Gastrocnemius medialis (tissue), 4 donors: Measurements from ENCODE around the gene MED12L. TPM values are rescaled to one million over a fixed set of nuclear protein-coding genes. Genes with fewer than 3 reads are reported as not detected.

Source experiments
- ATAC-seq, 2 donors: fragments of 150-250 bp; one replicate each; pipeline ENCODE4 v1.9.1; 2016
- DNase-seq, 2 donors: peaks; one replicate each; pipeline ENCODE4 v3.0.0-alpha.2; 2019
- H3K27ac ChIP-seq, 4 donors: fragments of 200-600 bp; sonication (generic); 1 replicate in 1 of 4; 2 replicates in 3 of 4; pipeline ENCODE4 v1.5.1; 2016 to 2018; ENCODE audit warnings: mild to moderate bottlenecking in 2 of 4, moderate library complexity in 1 of 4
- H3K27me3 ChIP-seq, 3 donors: fragments of 200-600 bp; sonication (generic) in 2 of 3; 1 replicate in 1 of 3; 2 replicates in 2 of 3; pipeline versions ENCODE4 v1.5.1 to v1.6.0; 2016 to 2019; ENCODE audit warnings: mild to moderate bottlenecking in 1 of 3, moderate library complexity in 1 of 3
- H3K36me3 ChIP-seq, 2 donors: fragments of 200-600 bp; sonication (generic) in 1 of 2; one replicate each; pipeline ENCODE4 v1.5.1; 2017 to 2018
- H3K4me1 ChIP-seq, 2 donors: fragments of 200-600 bp; sonication (generic) in 1 of 2; one replicate each; pipeline ENCODE4 v1.5.1; 2016 to 2017; ENCODE audit warnings: mild to moderate bottlenecking in 2 of 2
- H3K4me3 ChIP-seq, 4 donors: fragments of 200-600 bp; sonication (generic) in 3 of 4; 1 replicate in 1 of 4; 2 replicates in 3 of 4; pipeline ENCODE4 v1.5.1; 2016 to 2019; ENCODE audit warnings: mild to moderate bottlenecking in 2 of 4
- H3K9me3 ChIP-seq, 3 donors: fragments of 200-600 bp; sonication (generic) in 2 of 3; 1 replicate in 1 of 3; 2 replicates in 2 of 3; pipeline ENCODE4 v1.5.1; 2016 to 2019
- CTCF ChIP-seq, 5 experiments: fragments of 450-650 bp in 3 of 5; fragments of 200-600 bp in 2 of 5; sonication (generic) in 2 of 5; IDR thresholded peaks in 4 of 5; conservative IDR thresholded peaks in 1 of 5; 1 replicate in 4 of 5; 2 replicates in 1 of 5; pipeline ENCODE4 v1.5.1; 2016 to 2019; ENCODE audit warnings: antibody characterized with exemption in 5 of 5, mild to moderate bottlenecking in 3 of 5, moderate library complexity in 3 of 5
- POLR2A ChIP-seq, 2 donors: fragments of 450-650 bp; IDR thresholded peaks; one replicate each; pipeline ENCODE4 v1.6.1; 2017; ENCODE audit warnings: antibody characterized with exemption in 2 of 2, mild to moderate bottlenecking in 2 of 2, moderate library complexity in 2 of 2
- in situ Hi-C, 4 donors: fragments of 200-750 bp; cut with MboI; loops; one replicate each; pipeline versions ENCODE4 v1.15.0 to v1.8.0; 2017; ENCODE audit warnings: low sequenced_read_pairs in 4 of 4
- intact Hi-C: fragments of 100-400 bp; cut with DNase I; formaldehyde crosslinking; loops from one replicate; pipeline ENCODE4 v1.15.1; 2023; ENCODE audit warnings: low total_unique reads
- total RNA-seq, 4 donors: library from RNA; depleted of rRNA; stranded (reverse); fragments of >200 nt; gene quantifications; one replicate each; pipeline versions ENCODE4 v1.1.0 to v1.2.3, GENCODE V29; 2016

MED12L gene
- total RNA-seq, 4 donors from 2014 or later, result 0.05 to 1.2 (median 0.10) TPM

GRCh38 chr3:151305060-151305774 is 219.8 kb downstream of the MED12L start:
- H3K9me3 ChIP-seq, result no peaks in the 10 kb centered on the region
- no peaks in the 10 kb centered on the region for H3K4me1 ChIP-seq
- TF ChIP-seq CTCF (IDR thresholded peaks at IDR 0.05 in 4 of 5, conservative IDR thresholded peaks at IDR 0.05 in 1 of 5) (no peak), POLR2A (IDR thresholded peaks at IDR 0.05) (no peak)
- H3K4me3 ChIP-seq, result no peak overlapping the region
- no peaks in the 10 kb centered on the region for H3K36me3 ChIP-seq
- in situ Hi-C loops (no loop called here), intact Hi-C loops (no loop called here)
- DNase-seq (peak in 1 of 2 donors; percentile 53), ATAC-seq (peak; percentile 47 to 74)
- no peaks in the 10 kb centered on the region for H3K27me3 ChIP-seq
- H3K27ac ChIP-seq, result no peak overlapping the region

GRCh38 chr3:151305775-151306151 is 220.3 kb downstream of the MED12L start:
- Histone ChIP-seq H3K4me3 (no peak overlapping the region), H3K4me1 (no peaks in the 10 kb centered on the region), H3K27me3 (no peaks in the 10 kb centered on the region), H3K9me3 (no peaks in the 10 kb centered on the region), H3K36me3 (no peaks in the 10 kb centered on the region), H3K27ac (no peak overlapping the region)
- in situ Hi-C loops (no loop called here), intact Hi-C loops (no loop called here)
- ATAC-seq (no peak), DNase-seq (no peak)
- TF ChIP-seq CTCF (IDR thresholded peaks at IDR 0.05 in 4 of 5, conservative IDR thresholded peaks at IDR 0.05 in 1 of 5) (no peak), POLR2A (IDR thresholded peaks at IDR 0.05) (no peak)

GRCh38 chr3:151306168-151306810 is 220.8 kb downstream of the MED12L start:
- in situ Hi-C loops (no loop called here), intact Hi-C loops (no loop called here)
- DNase-seq (no peak), ATAC-seq (no peak)
- H3K4me1 ChIP-seq, result no peaks in the 10 kb centered on the region
- no peaks in the 10 kb centered on the region for H3K27me3 ChIP-seq
- no peaks in the 10 kb centered on the region for H3K36me3 ChIP-seq
- TF ChIP-seq CTCF (IDR thresholded peaks at IDR 0.05 in 4 of 5, conservative IDR thresholded peaks at IDR 0.05 in 1 of 5) (no peak), POLR2A (IDR thresholded peaks at IDR 0.05) (no peak)
- no peaks in the 10 kb centered on the region for H3K9me3 ChIP-seq
- no peak overlapping the region for H3K27ac ChIP-seq
- no peak overlapping the region for H3K4me3 ChIP-seq

- ATAC-seq (no peak), DNase-seq (no peak)
- Histone ChIP-seq H3K9me3 (no peaks in the 10 kb centered on the region), H3K4me1 (no peaks in the 10 kb centered on the region), H3K27ac (no peak overlapping the region), H3K36me3 (no peaks in the 10 kb centered on the region), H3K4me3 (no peak overlapping the region), H3K27me3 (no peaks in the 10 kb centered on the region)
- no peak for TF ChIP-seq POLR2A (IDR thresholded peaks at IDR 0.05)
- no peak for TF ChIP-seq CTCF (IDR thresholded peaks at IDR 0.05 in 4 of 5, conservative IDR thresholded peaks at IDR 0.05 in 1 of 5)
- in situ Hi-C loops, result no loop called here
- intact Hi-C loops, result no loop called here
Measured at GRCh38 chr3:151307131-151307530, 221.7 kb downstream of the MED12L start.
